SH-SY5Y (cell line): ENCODE measurements around the gene SH3D19.

Experiments used
- GATA2 ChIP-seq: IDR thresholded peaks from 2 replicates; pipeline ENCODE4 v1.6.1; 2011; ENCODE audit warnings: mild to moderate bottlenecking, low read depth, low read length
- GATA3 ChIP-seq: IDR thresholded peaks from 2 replicates; pipeline ENCODE4 v1.6.1; 2011; ENCODE audit warnings: low read depth, mild to moderate bottlenecking, low read length, moderate library complexity

GRCh38 chr4:151358266-151358665 lies 32.9 kb upstream of the SH3D19 start:
- TF ChIP-seq GATA2 = no peak
- no peak for TF ChIP-seq GATA3
